NCI-H2227 (cell line): ENCODE measurements around the gene CCDC157.

ENCODE experiments used
- DNase-seq: peaks from one replicate; lab custom pipeline; 2025; ENCODE audit not compliant: unreplicated experiment; lab: John Stamatoyannopoulos, UW

Gene CCDC157

GRCh38 chr22:30354644-30355043 is 2.2 kb upstream of the CCDC157 start:
- DNase-seq = no peak

- no peak for DNase-seq
Measured at GRCh38 chr22:30357236-30357570, 396 bp downstream of the CCDC157 start.

GRCh38 chr22:30357650-30358215 is 926 bp downstream of the CCDC157 start:
- DNase-seq = no peak

- DNase-seq = no peak
Measured at GRCh38 chr22:30358541-30358940, 1.7 kb downstream of the CCDC157 start.

GRCh38 chr22:30361916-30362650 is 5.3 kb downstream of the CCDC157 start:
- no peak for DNase-seq

GRCh38 chr22:30362651-30363281 is 6.0 kb downstream of the CCDC157 start:
- DNase-seq = no peak

GRCh38 chr22:30365891-30366290 is 9.1 kb downstream of the CCDC157 start:
- DNase-seq = no peak

GRCh38 chr22:30368420-30368819 is 11.6 kb downstream of the CCDC157 start:
- no peak for DNase-seq

GRCh38 chr22:30370641-30371230 is 13.9 kb downstream of the CCDC157 start:
- DNase-seq = no peak

- DNase-seq = no peak
Measured at GRCh38 chr22:30371321-30371720, 14.5 kb downstream of the CCDC157 start.

- DNase-seq = no peak
Measured at GRCh38 chr22:30371981-30372380, 15.2 kb downstream of the CCDC157 start.

- no peak for DNase-seq
Measured at GRCh38 chr22:30372915-30373314, 16.1 kb downstream of the CCDC157 start.

- no peak for DNase-seq
Measured at GRCh38 chr22:30373331-30374325, 16.8 kb downstream of the CCDC157 start.

GRCh38 chr22:30375312-30375849 is 18.6 kb downstream of the CCDC157 start:
- DNase-seq = no peak

GRCh38 chr22:30380011-30380410 is 23.2 kb downstream of the CCDC157 start:
- DNase-seq = no peak

GRCh38 chr22:30381264-30381663 is 24.5 kb downstream of the CCDC157 start:
- no peak for DNase-seq

- DNase-seq = no peak
Measured at GRCh38 chr22:30382340-30382739, 25.5 kb downstream of the CCDC157 start.

GRCh38 chr22:30383061-30383460 is 26.3 kb downstream of the CCDC157 start:
- DNase-seq = no peak

GRCh38 chr22:30385942-30386341 is 29.1 kb downstream of the CCDC157 start:
- DNase-seq = no peak

GRCh38 chr22:30386608-30386959 is 29.8 kb downstream of the CCDC157 start:
- no peak for DNase-seq
